Bronchial epithelial cell (primary cell): ENCODE data around the gene SMIM43. TPM values are rescaled to one million over a fixed set of nuclear protein-coding genes. Genes with fewer than 3 reads are reported as not detected.

Experiments used
- DNase-seq: peaks from one replicate; pipeline ENCODE4 v3.0.0-alpha.2; 2010; ENCODE audit warnings: low read depth
- FAIRE-seq: peaks from 2 replicates; lab custom pipeline; 2011; peaks lifted over from hg19 to GRCh38; lab: Jason Lieb, UNC
- H3K27me3 ChIP-seq: 2 replicates; pipeline ENCODE4 v1.5.1; 2011; ENCODE audit warnings: low read length; ENCODE audit not compliant: control insufficient read depth, insufficient read depth
- H3K36me3 ChIP-seq: 2 replicates; pipeline ENCODE4 v1.5.1; 2011; ENCODE audit warnings: low read length; ENCODE audit not compliant: control insufficient read depth, insufficient read depth
- H3K4me3 ChIP-seq: 2 replicates; pipeline ENCODE4 v1.5.1; 2011; ENCODE audit warnings: mild to moderate bottlenecking, low read depth, low read length, control low read depth
- total RNA-seq: library from RNA; depleted of rRNA; stranded (reverse); fragments of >200 nt; gene quantifications from 2 replicates; pipeline ENCODE4 v1.2.1, GENCODE V29; 2014
- TF ChIP-seq, protein P1 (sequence below): IDR thresholded peaks from 2 replicates; pipeline ENCODE4 v1.5.1; 2011; ENCODE audit warnings: mild to moderate bottlenecking, moderate library complexity, low read length, control low read depth, inconsistent platforms; ENCODE audit not compliant: insufficient read depth, severe bottlenecking

Gene SMIM43
- total RNA-seq, 1 donor from 2014 or later: under 0.01 TPM

DNA sequence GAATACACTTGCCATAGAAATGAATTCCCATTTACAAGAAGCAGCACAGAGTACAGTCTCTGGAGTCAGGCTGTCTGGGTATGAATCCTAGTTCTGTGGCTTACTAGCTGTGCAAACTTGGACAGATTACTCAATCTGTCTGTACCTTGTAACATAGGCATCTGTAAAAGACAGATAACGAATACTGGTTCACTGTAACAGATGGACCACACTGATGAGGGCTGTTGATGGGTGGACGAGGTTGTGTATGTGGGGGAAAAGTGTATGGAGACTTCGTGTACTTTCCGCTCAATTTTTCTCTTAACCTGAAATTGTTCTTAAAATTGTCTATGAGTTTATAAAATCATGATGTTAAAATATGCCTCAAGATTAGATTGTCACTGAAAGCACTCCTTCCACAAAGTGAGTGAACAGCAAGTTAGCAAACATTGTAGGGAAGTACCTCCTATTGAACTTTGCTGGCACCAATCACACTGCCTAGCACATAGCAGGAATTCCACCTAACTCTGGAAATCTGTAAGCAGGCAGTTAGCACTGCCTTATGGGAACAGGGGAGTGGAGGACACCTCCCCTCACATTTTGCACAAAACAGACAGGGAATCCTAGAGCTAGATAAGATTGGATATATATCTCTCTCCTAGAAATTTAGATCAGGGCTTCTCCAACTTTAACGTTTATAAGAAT lies 29.7 kb upstream of the SMIM43 start:
- FAIRE-seq (no peak), DNase-seq (no peak)
- TF ChIP-seq, protein P1, sequence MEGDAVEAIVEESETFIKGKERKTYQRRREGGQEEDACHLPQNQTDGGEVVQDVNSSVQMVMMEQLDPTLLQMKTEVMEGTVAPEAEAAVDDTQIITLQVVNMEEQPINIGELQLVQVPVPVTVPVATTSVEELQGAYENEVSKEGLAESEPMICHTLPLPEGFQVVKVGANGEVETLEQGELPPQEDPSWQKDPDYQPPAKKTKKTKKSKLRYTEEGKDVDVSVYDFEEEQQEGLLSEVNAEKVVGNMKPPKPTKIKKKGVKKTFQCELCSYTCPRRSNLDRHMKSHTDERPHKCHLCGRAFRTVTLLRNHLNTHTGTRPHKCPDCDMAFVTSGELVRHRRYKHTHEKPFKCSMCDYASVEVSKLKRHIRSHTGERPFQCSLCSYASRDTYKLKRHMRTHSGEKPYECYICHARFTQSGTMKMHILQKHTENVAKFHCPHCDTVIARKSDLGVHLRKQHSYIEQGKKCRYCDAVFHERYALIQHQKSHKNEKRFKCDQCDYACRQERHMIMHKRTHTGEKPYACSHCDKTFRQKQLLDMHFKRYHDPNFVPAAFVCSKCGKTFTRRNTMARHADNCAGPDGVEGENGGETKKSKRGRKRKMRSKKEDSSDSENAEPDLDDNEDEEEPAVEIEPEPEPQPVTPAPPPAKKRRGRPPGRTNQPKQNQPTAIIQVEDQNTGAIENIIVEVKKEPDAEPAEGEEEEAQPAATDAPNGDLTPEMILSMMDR: no peak
- Histone ChIP-seq H3K4me3 (no peak overlapping the region), H3K27me3 (no peaks in the 10 kb centered on the region), H3K36me3 (no peaks in the 10 kb centered on the region)

DNA sequence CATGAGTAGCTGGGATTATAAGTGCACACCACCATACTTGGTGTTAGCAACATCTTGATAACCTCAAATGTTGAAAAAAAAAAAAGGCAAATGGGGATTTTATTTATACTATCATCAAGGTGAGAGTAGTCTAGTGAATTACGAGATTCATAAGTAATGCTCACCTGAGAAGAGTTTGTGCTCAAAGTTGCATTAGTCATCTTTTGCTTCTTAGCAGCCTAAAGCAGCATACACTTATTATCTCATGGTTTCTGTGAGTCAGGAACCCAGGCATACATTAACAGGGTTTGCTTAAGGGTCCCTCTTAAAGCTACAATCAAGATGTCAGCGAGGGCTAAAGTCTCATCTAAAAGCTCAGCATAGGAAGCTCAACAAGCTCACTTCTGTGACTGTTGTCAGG lies 28.0 kb upstream of the SMIM43 start:
- DNase-seq (peak; percentile 84), FAIRE-seq (no peak)
- no peaks in the 10 kb centered on the region for H3K27me3 ChIP-seq
- no peaks in the 10 kb centered on the region for H3K36me3 ChIP-seq
- TF ChIP-seq, protein P1: no peak
- no peak overlapping the region for H3K4me3 ChIP-seq

DNA sequence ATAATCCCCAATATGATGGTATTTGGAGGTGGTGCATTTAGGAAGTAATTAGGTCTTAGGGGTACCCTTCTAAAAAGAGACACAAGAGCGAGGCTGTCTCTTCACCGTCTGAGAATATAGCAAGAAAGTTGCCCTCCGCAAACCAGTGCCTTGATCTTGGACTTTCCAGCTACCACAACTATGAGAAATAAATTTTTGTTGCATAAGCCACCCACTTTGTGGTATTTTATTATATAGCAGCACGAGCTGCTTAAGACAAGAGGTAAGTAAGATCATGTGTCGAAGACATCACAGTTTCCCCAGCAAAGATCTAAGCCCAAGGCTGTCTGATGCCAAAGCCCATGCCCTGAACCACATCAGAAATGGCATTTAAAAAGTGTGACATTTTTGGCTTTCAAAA lies 26.5 kb upstream of the SMIM43 start:
- DNase-seq: no peak

DNA sequence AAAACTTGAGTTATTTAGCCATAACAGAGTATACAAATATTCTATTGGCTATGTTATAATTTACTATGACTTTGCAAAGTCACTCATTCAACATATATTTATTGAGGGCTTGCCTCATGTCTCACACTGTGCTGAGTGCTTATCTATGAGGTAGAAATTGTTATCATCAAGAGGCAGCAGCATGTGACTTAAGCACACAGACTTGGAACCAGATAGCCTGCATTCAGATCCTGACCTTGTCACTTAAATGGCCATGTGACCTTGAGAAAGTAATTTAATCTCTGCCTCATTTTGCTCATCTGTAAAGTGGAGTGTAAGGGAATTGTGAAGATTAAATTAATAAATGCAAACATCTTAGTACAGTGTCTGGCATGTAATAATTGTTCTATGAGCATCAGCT lies 26.0 kb upstream of the SMIM43 start:
- Histone ChIP-seq H3K4me3 (no peak overlapping the region), H3K36me3 (no peaks in the 10 kb centered on the region), H3K27me3 (no peaks in the 10 kb centered on the region)
- TF ChIP-seq, protein P1: no peak
- DNase-seq (no peak), FAIRE-seq (no peak)

More for the DNA sequence above, 26.5 kb upstream of the SMIM43 start:
- no peak for FAIRE-seq
- no peak overlapping the region for H3K4me3 ChIP-seq
- TF ChIP-seq, protein P1: no peak
- no peaks in the 10 kb centered on the region for H3K36me3 ChIP-seq
- no peaks in the 10 kb centered on the region for H3K27me3 ChIP-seq

DNA sequence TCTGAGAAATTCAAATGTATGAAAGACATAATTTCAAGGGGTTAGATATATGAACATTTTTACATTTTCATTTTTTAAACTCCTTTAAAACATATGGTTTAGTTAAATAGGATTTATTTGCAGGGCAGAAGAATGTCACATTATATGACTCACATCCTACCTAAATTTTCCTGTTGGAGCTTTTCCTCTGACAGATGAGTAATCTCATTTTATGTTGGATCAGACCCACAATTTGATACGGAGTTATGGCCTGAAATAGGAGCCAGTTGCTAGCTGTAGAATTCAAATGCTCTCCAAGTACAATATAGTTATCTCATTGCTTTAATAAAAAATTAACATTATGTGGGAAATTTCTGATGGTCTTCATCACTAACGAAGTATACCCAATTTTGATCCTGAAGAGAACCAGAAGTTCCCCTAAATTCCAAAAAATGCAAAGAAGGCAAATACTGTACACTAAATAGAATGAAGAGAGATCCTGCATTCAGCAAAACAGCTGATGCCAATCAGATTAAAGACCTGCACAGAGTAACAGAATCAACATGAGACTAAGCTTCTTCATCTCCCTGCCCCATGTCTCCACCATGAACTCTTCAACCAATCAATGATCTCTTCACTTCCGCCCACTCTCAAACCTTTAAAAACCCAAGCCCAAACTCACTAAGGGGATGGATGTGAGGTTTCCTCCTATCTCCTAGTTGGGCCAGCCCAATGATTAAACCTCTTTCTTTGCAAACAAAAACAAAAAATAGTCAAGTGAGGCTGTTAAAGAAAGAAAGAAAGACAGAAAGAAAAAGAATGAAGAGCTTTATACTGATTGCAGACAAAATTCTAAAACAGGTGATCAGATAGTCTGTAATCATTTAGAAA lies 25.2 kb upstream of the SMIM43 start:
- FAIRE-seq (no peak), DNase-seq (peak; percentile 85)
- no peaks in the 10 kb centered on the region for H3K36me3 ChIP-seq
- H3K27me3 ChIP-seq: no peaks in the 10 kb centered on the region
- H3K4me3 ChIP-seq: no peak overlapping the region
- TF ChIP-seq, protein P1: no peak
